ENCODE results near the gene CMTM1.

Gene CMTM1

DNA sequence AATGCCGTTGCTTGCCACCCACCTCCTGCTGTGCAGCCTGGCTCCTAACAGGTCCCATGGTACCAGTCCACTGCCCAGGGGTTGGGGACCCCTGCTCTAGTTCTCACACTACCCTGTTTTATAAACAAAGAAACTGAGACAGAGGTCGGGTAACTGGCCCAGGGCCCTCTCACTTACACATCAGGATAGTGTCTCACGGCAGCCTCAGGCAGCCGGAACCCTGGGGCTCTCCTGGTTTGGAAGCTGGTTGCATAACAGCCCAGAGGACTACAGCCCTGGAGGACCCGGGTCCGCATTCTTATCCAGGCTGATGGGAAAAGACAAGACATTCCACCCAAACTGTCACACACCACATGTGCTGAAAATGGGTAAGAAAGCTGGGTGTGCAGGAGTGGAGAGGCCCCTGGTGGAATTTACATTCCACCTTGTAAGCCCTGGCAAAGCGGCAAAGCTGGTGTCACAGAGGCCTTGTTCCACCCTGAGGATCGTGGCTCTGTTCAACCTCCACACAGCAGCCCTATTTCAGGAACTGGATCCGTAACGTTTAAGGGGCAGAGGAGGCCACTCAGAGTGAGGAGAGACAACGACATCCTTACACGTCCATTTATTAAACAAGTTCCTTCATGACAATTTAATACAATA lies 48.0 kb downstream of the CMTM1 start:
- ATAC-seq, result no peak

GRCh38 chr16:66616169-66616568 lies 49.9 kb downstream of the CMTM1 start:
- TF ChIP-seq ZC3H10 (CRISPR knock-in tag; IDR thresholded peaks at IDR 0.05), result no peak
- no peak for TF ChIP-seq ESRRG (CRISPR knock-in tag; IDR thresholded peaks at IDR 0.05)
- no peak for TF ChIP-seq ISL1 (CRISPR knock-in tag; IDR thresholded peaks at IDR 0.05)
- no peak for TF ChIP-seq ZFP30 (CRISPR knock-in tag; IDR thresholded peaks at IDR 0.05)
- no peak for TF ChIP-seq TSHZ2 (CRISPR knock-in tag; IDR thresholded peaks at IDR 0.05)
- no peak for TF ChIP-seq TCF4 (CRISPR knock-in tag; IDR thresholded peaks at IDR 0.05; ENCODE audit: borderline replicate concordance)
- TF ChIP-seq SNAI2 (CRISPR knock-in tag; IDR thresholded peaks at IDR 0.05), result no peak
- no peak for TF ChIP-seq CREB5 (CRISPR knock-in tag; IDR thresholded peaks at IDR 0.05; ENCODE audit: low read depth)
- TF ChIP-seq RARB (CRISPR knock-in tag; IDR thresholded peaks at IDR 0.05), result no peak
- TF ChIP-seq ZNF565 (CRISPR knock-in tag; conservative IDR thresholded peaks at IDR 0.05; ENCODE audit: low read depth), result no peak
- no peak for TF ChIP-seq OSR1 (CRISPR knock-in tag; IDR thresholded peaks at IDR 0.05)
- no peak for TF ChIP-seq PATZ1 (CRISPR knock-in tag; IDR thresholded peaks at IDR 0.05; ENCODE audit: borderline replicate concordance)
- TF ChIP-seq ZFP3 (CRISPR knock-in tag; IDR thresholded peaks at IDR 0.05), result no peak
- TF ChIP-seq GLIS3 (CRISPR knock-in tag; IDR thresholded peaks at IDR 0.05), result no peak
- TF ChIP-seq CSRNP3 (CRISPR knock-in tag; IDR thresholded peaks at IDR 0.05), result no peak
- ATAC-seq, result no peak

More for the DNA sequence above, 48.0 kb downstream of the CMTM1 start:
- TF ChIP-seq OSR1 (CRISPR knock-in tag; IDR thresholded peaks at IDR 0.05) (no peak), ZFP3 (CRISPR knock-in tag; IDR thresholded peaks at IDR 0.05) (no peak), TOX (CRISPR knock-in tag; IDR thresholded peaks at IDR 0.05; ENCODE audit: borderline replicate concordance) (no peak), BACH2 (CRISPR knock-in tag; IDR thresholded peaks at IDR 0.05; ENCODE audit: borderline replicate concordance) (no peak), TCF4 (CRISPR knock-in tag; IDR thresholded peaks at IDR 0.05; ENCODE audit: borderline replicate concordance) (no peak), GLIS3 (CRISPR knock-in tag; IDR thresholded peaks at IDR 0.05) (no peak), ARNTL (CRISPR knock-in tag; IDR thresholded peaks at IDR 0.05; ENCODE audit: borderline replicate concordance, low read depth) (no peak), ZC3H10 (CRISPR knock-in tag; IDR thresholded peaks at IDR 0.05) (no peak), CSDC2 (CRISPR knock-in tag; IDR thresholded peaks at IDR 0.05) (no peak), POU6F1 (CRISPR knock-in tag; IDR thresholded peaks at IDR 0.05; ENCODE audit: borderline replicate concordance, low read depth) (no peak), ZNF565 (CRISPR knock-in tag; conservative IDR thresholded peaks at IDR 0.05; ENCODE audit: low read depth) (no peak)

GRCh38 chr16:66616592-66616991 lies 50.4 kb downstream of the CMTM1 start:
- TF ChIP-seq TOX (CRISPR knock-in tag; IDR thresholded peaks at IDR 0.05; ENCODE audit: borderline replicate concordance) (no peak), ZNF70 (CRISPR knock-in tag; IDR thresholded peaks at IDR 0.05) (no peak), RARB (CRISPR knock-in tag; IDR thresholded peaks at IDR 0.05) (no peak)
- no peak for ATAC-seq
